Activated CD4-positive, CD25-positive, alpha-beta regulatory T cell treated with anti-CD3 and anti-CD28 coated beads, Interleukin-2, amount 50 U/mL, for 24 hours (primary cell): ENCODE measurements around the gene ATP6V1C2.

Source experiments
- ATAC-seq, 2 donors: fragments of 150-1000 bp; cut with Tn5 transposase; one replicate each; pipeline ENCODE4 v1.10.0; 2021; ENCODE audit warnings: mild to moderate bottlenecking in 1 of 2, moderate library complexity in 1 of 2

Gene ATP6V1C2

GRCh38 chr2:10732924-10733565 lies 11.6 kb downstream of the ATP6V1C2 start:
- ATAC-seq = no peak

GRCh38 chr2:10733566-10733925 lies 12.1 kb downstream of the ATP6V1C2 start:
- no peak for ATAC-seq

GRCh38 chr2:10733980-10734379 lies 12.6 kb downstream of the ATP6V1C2 start:
- ATAC-seq = no peak

GRCh38 chr2:10738192-10738591 lies 16.8 kb downstream of the ATP6V1C2 start:
- ATAC-seq = no peak

- ATAC-seq = no peak
These were observed 18.8 kb downstream of the ATP6V1C2 start for GRCh38 chr2:10740226-10740625.

- no peak for ATAC-seq
These were observed 19.7 kb downstream of the ATP6V1C2 start for GRCh38 chr2:10741139-10741538.

GRCh38 chr2:10742666-10743065 lies 21.2 kb downstream of the ATP6V1C2 start:
- no peak for ATAC-seq

GRCh38 chr2:10750610-10751009 lies 29.2 kb downstream of the ATP6V1C2 start:
- no peak for ATAC-seq

- ATAC-seq = no peak
These were observed 30.8 kb downstream of the ATP6V1C2 start for GRCh38 chr2:10752236-10752635.

GRCh38 chr2:10753156-10753555 lies 31.7 kb downstream of the ATP6V1C2 start:
- ATAC-seq = no peak

- no peak for ATAC-seq
These were observed 32.4 kb downstream of the ATP6V1C2 start for GRCh38 chr2:10753876-10754275.

- ATAC-seq = no peak
These were observed 34.2 kb downstream of the ATP6V1C2 start for GRCh38 chr2:10755621-10756020.

GRCh38 chr2:10757814-10758286 lies 36.4 kb downstream of the ATP6V1C2 start:
- ATAC-seq = no peak

GRCh38 chr2:10759151-10759714 lies 37.8 kb downstream of the ATP6V1C2 start:
- ATAC-seq = no peak

GRCh38 chr2:10760794-10761504 lies 39.5 kb downstream of the ATP6V1C2 start:
- ATAC-seq = no peak

GRCh38 chr2:10761591-10761990 lies 40.2 kb downstream of the ATP6V1C2 start:
- no peak for ATAC-seq

GRCh38 chr2:10762651-10763460 lies 41.4 kb downstream of the ATP6V1C2 start:
- ATAC-seq = no peak

GRCh38 chr2:10763461-10763800 lies 42.0 kb downstream of the ATP6V1C2 start:
- no peak for ATAC-seq

- ATAC-seq = no peak
These were observed 42.8 kb downstream of the ATP6V1C2 start for GRCh38 chr2:10764096-10764785.

GRCh38 chr2:10764896-10765295 lies 43.5 kb downstream of the ATP6V1C2 start:
- ATAC-seq = no peak

GRCh38 chr2:10765461-10765860 lies 44.0 kb downstream of the ATP6V1C2 start:
- no peak for ATAC-seq

GRCh38 chr2:10765914-10766313 lies 44.5 kb downstream of the ATP6V1C2 start:
- no peak for ATAC-seq

GRCh38 chr2:10768063-10768507 lies 46.7 kb downstream of the ATP6V1C2 start:
- ATAC-seq = no peak
